WERI-Rb-1 (cell line): Measurements from ENCODE around the gene IGSF9B.
A peak's percentile ranks its signal among the peaks of the same experiment; 100 is the strongest.
"Not testable (repeated sequence)": the region's sequence is repeated elsewhere in the genome, so short reads cannot be mapped to it uniquely, and the experiment has no call there.

Experiments
- DNase-seq: peaks from one replicate; pipeline ENCODE4 v3.0.0-alpha.2; 2020
- H3K27ac ChIP-seq: fragments of 250-450 bp; sonication (Bioruptor Pico); 2 replicates; pipeline ENCODE4 v1.5.1; 2020; ENCODE audit warnings: mild to moderate bottlenecking, moderate library complexity
- H3K27me3 ChIP-seq: fragments of 250-450 bp; sonication (Bioruptor Pico); 2 replicates; pipeline ENCODE4 v1.5.1; 2021; ENCODE audit warnings: mild to moderate bottlenecking, low read depth, moderate library complexity; ENCODE audit not compliant: insufficient read depth, severe bottlenecking
- H3K36me3 ChIP-seq: fragments of 250-450 bp; sonication (Bioruptor Pico); 2 replicates; pipeline ENCODE4 v1.5.1; 2020; ENCODE audit warnings: mild to moderate bottlenecking, moderate library complexity
- H3K4me3 ChIP-seq: 2 replicates; pipeline ENCODE4 v1.5.1; 2011; ENCODE audit warnings: low read depth, mild to moderate bottlenecking, control low read depth, low read length
- H3K9me3 ChIP-seq: fragments of 250-450 bp; sonication (Bioruptor Pico); 2 replicates; pipeline ENCODE4 v1.5.1; 2021; ENCODE audit warnings: mild to moderate bottlenecking, moderate library complexity; ENCODE audit not compliant: severe bottlenecking
- TF ChIP-seq, protein P1 (sequence below): IDR thresholded peaks from 2 replicates; pipeline ENCODE4 v1.5.1; 2011; ENCODE audit warnings: low read depth, mild to moderate bottlenecking, control low read depth, inconsistent platforms, low read length

Gene IGSF9B

DNA sequence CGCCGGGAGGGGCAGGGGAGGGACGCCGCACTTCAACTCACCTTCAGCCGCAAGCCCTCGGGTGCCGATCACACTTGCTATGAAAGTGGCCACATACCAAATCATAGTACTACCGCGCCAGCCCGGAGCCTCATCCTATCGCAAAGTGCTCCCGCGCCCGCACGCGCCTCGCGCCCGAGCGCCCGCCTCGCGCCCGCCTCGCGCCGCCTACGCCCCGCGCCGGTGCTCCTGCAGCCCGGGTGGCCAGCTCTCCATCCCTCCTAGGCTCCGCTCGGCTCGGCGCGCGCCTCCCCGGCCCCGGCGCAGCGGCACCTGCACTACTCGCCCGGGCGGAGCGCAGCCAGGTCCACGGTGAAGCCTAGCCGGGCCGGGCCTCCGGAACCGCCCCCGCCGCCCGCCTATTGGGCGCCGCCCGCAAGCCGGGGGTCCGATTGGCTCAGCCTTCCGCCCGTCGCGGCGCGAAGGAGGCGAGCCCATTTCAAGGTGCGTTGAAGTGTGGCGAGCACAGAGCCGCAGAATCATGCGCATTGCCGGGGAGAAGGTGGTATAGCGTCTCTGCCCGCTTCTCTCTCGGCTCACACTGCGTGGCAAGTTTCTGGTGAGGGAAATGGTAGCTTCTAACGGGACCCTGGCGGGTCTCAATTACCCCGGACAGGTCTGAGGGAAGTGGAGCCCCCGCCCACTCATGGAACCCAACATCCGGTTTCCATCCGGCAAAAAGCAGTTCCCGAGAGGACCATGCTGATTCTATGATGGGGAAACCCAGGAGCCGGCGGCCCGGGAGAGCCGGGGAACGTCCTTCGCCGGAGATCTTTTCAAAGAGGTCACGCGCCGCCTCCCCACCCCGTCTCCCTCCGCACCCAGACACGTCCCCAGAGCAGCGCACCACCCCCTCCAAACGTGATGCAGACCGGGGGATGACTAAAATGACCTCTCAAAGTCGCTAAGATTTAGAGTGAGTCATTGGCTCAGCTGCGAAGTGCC is at the start of gene IGSF9B:
TSS of gene IGSF9B (minus strand) at position 319 of the 984 bp plus-strand sequence. CDS start at position 105, 214 bp downstream.
- Histone ChIP-seq H3K27me3 (no peaks in the 10 kb centered on the region), H3K9me3 (no peaks in the 10 kb centered on the region), H3K27ac (peak within 1 kb of the TSS; percentile 79), H3K4me3 (peak within 1 kb of the TSS; percentile 55), H3K36me3 (no peaks in the 10 kb centered on the region; the same call in 1 of the 2 replicates)
- TF ChIP-seq, protein P1, sequence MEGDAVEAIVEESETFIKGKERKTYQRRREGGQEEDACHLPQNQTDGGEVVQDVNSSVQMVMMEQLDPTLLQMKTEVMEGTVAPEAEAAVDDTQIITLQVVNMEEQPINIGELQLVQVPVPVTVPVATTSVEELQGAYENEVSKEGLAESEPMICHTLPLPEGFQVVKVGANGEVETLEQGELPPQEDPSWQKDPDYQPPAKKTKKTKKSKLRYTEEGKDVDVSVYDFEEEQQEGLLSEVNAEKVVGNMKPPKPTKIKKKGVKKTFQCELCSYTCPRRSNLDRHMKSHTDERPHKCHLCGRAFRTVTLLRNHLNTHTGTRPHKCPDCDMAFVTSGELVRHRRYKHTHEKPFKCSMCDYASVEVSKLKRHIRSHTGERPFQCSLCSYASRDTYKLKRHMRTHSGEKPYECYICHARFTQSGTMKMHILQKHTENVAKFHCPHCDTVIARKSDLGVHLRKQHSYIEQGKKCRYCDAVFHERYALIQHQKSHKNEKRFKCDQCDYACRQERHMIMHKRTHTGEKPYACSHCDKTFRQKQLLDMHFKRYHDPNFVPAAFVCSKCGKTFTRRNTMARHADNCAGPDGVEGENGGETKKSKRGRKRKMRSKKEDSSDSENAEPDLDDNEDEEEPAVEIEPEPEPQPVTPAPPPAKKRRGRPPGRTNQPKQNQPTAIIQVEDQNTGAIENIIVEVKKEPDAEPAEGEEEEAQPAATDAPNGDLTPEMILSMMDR, result no peak
- peak; percentile 90 for DNase-seq

DNA sequence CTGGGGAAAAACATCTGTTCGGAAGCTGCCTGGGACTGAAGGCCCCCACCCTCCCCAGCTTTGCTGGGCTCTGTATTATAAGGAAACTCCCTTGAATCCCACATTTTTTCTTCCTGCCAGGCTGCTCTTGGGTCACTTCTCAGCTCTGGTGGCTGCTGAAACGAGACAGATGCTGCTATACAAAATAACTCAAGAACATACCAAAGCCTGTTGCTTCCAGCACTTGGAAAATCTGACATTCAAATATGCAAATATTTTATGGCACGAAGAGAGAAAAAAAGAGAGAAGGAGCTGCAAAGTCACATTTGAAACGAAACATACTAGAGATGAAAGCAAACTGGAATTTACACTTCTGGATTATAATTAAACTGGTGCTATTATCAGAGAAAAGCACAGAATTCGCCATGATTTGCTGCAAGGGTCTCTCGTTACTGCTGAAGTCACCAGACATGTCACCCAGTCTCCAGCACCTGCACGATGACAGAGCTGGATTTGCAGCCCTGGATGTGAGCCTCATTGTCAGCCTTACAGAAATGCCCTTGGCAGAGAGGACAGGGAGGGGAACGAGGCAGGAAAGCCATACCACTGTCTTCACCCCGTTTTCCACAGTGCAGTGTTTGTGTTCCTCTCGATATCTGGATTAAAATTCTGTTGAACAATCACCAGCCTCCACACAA is 47.9 kb upstream of the IGSF9B start:
- H3K27ac ChIP-seq, result no peak overlapping the region
- H3K9me3 ChIP-seq, result no peaks in the 10 kb centered on the region
- no peaks in the 10 kb centered on the region for H3K36me3 ChIP-seq
- DNase-seq, result no peak
- H3K4me3 ChIP-seq, result no peak overlapping the region
- TF ChIP-seq, protein P1, result no peak
- no peaks in the 10 kb centered on the region for H3K27me3 ChIP-seq

DNA sequence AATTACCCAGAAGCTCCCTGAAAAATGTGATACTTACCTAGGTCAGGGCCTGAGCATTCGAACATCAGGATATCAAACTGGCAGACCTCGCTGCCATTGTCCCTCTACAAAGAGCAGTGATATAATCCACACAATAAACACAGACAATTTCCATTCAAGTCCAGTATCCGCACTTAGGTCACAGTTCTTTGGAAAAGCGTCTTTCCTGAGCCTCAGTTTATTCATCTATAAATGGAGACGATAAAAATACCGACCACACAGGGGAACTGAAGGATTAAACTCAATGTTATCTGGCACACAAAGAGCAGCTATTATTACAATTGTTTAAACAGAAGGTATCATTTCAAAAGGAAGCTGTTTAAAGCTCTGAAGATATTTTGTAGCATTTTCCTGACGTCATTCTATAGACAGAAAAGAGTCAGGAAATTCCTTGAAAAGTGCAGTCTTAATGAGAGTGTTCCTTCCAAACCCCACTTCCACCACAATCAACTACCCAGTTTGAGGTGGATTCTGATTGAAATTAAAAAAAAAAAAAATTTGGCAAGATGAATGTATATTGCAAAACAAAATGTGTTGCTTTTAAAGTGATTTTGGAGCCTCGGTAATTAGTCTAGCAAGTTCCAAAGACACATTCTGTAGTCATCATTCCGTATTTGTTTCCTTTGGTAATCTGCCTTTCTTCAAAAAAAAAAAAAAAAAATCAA is 47.2 kb upstream of the IGSF9B start:
- TF ChIP-seq, protein P1, result no peak
- no peak overlapping the region for H3K4me3 ChIP-seq
- H3K27ac ChIP-seq, result no peak overlapping the region
- DNase-seq, result no peak
- no peaks in the 10 kb centered on the region for H3K9me3 ChIP-seq
- H3K27me3 ChIP-seq, result no peaks in the 10 kb centered on the region
- H3K36me3 ChIP-seq, result no peaks in the 10 kb centered on the region

DNA sequence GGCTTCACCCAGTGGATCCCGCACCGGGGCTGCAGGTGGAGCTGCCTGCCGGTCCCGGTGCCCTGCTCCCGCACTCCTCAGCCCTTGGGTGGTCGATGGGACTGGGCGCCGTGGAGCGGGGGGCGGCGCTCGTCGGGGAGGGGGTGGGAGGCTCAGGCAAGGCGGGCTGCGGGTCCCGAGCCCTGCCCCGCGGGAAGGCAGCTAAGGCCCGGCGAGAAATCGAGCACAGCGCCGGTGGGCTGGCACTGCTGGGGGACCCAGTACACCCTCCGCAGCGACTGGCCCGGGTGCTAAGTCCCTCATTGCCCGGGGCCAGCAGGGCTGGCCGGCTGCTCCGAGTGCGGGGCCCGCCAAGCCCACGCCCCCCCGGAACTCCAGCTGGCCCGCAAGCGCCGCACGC is 46.1 kb upstream of the IGSF9B start:
- not testable (repeated sequence) for DNase-seq, H3K27me3 ChIP-seq, H3K27ac ChIP-seq, H3K9me3 ChIP-seq, H3K4me3 ChIP-seq, H3K36me3 ChIP-seq

- H3K9me3 ChIP-seq, H3K27ac ChIP-seq, H3K27me3 ChIP-seq, H3K36me3 ChIP-seq, DNase-seq, H3K4me3 ChIP-seq: not testable (repeated sequence)
Observed at GRCh38 chr11:134002338-134002737, 45.6 kb upstream of the IGSF9B start.

GRCh38 chr11:134001596-134001995 is 44.8 kb upstream of the IGSF9B start:
- DNase-seq, result no peak
- H3K27ac ChIP-seq, result no peak overlapping the region
- no peaks in the 10 kb centered on the region for H3K36me3 ChIP-seq
- H3K27me3 ChIP-seq, result no peaks in the 10 kb centered on the region
- TF ChIP-seq, protein P1, result no peak
- H3K4me3 ChIP-seq, result no peak overlapping the region
- H3K9me3 ChIP-seq, result no peaks in the 10 kb centered on the region
